Occipital lobe (tissue), 2 donors: ENCODE results near the gene WFIKKN1. TPM values are rescaled to one million over a fixed set of nuclear protein-coding genes. Genes with fewer than 3 reads are reported as not detected.
"Not testable (repeated sequence)": the region's sequence is repeated elsewhere in the genome, so short reads cannot be mapped to it uniquely, and the experiment has no call there.

Experiments used
- DNase-seq: peaks from one replicate; lab custom pipeline; 2025; lab: John Stamatoyannopoulos, UW
- total RNA-seq: library from RNA; depleted of rRNA; stranded (reverse); fragments of >200 nt; gene quantifications from one replicate; pipeline ENCODE4 v1.2.3, GENCODE V29; 2014

WFIKKN1 gene
- total RNA-seq, 1 donor from 2014 or later, result 0.47 TPM

- no peak for DNase-seq
Observed at GRCh38 chr16:593807-594206, 37.0 kb upstream of the WFIKKN1 start.

DNA sequence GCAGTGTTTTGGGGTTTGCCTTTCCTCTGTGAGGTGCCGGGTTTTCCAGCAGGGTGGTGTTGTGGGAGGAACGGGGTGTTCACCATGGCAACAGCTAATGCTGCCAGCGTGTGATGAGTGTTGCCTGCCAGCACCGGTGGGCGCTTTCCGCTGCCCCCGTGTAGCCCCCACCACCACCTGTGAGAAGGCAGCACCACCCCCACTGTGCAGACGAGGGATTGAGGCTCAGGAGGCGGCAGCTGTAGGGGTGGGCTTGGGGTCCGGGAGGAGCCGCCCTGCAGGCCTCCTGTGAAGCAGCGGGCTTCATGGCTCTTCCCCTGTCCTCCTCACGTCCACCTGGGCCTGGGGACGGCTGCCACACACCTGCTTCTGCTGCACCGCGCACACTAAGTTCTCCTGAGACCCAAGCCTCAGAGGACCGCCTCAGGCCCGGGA is 35.7 kb upstream of the WFIKKN1 start:
- DNase-seq, result no peak

GRCh38 chr16:595942-596735 is 34.6 kb upstream of the WFIKKN1 start:
- peak; percentile 73 for DNase-seq

GRCh38 chr16:596736-597060 is 34.1 kb upstream of the WFIKKN1 start:
- DNase-seq, result no peak

- DNase-seq, result not testable (repeated sequence)
Observed at GRCh38 chr16:597655-598054, 33.1 kb upstream of the WFIKKN1 start.

DNA sequence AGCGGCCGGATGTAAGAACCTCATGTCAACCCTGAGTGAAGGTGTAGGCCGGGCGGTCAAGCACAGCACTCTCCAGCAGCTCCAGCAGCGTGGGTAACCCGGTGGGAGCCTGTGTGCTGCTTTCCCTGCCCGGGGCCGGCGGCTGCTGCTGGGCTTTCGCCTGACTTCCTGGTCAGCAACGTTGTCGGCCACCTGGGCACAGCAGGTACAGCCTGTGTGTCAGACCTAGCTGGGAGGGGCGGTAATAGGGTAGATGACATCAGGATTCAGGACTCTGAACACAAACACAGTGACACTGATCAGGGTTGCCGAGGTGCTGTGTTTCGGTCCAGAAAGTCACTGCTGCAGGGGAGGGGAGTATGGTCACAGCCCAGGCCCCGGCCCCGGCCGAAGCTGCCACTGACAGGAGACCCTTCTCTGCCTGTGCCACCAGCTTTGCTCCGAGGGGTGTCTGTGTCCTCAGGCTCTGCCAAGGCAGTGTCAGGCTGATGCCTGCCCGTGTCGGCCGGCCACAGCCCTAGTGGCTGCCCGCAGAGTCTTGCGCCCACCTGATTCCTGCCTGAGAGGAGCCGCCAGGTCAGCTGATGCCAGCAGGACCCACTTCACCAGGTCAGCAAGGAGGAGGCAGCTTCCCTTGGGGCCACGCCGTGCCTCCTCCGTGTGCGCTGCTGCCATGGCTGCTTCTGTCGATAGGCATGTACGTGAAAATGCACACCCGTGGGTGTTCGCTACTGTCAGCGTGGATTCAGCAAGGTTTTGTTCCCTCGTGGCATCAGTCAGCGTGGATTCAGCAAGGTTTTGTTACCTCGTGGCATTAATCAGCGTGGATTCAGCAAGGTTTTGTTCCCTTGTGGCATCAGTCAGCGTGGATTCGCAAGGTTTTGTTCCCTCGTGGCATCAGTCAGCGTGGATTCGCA is 31.7 kb upstream of the WFIKKN1 start:
- DNase-seq, result no peak

DNA sequence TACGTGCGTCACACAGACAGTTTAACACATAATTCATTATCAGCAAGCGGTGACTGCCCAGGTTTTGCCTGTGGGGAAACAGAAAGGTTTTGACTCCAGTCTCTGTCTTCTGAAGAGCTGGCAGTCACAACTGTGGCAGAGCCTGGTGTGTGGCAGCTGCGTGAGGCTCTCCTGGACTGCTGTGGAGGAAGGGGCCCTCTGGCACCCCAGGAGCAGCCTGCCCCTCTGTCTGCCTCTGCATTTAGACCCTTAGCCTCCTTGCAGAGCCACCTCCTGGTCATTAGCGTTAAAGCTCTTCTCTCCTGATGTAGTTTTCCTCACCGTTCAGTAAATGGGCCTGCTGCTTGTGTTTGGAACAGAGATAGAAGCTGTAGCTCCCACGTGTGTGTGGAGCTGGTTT is 30.0 kb upstream of the WFIKKN1 start:
- no peak for DNase-seq

GRCh38 chr16:603933-604332 is 26.9 kb upstream of the WFIKKN1 start:
- DNase-seq, result no peak

GRCh38 chr16:606656-607307 is 24.0 kb upstream of the WFIKKN1 start:
- no peak for DNase-seq

DNA sequence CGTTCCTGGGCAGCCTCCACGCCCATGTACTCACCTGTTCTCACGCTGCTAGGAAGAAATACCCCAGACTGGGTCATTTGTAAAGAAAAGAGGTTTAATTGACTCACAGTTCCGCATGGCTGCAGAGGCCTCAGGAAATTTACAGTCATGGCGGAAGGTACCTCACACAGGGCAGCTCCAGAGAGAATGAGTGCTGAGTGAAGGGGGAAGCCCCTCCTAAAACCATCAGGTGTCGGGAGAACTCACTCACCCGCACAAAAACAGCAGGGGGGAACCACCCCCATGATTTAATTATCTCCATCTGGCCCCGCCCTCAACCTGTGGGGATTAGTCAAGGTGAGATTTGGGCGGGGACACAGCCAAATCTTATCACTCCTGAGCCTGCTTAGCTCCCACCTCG is 22.8 kb upstream of the WFIKKN1 start:
- no peak for DNase-seq

DNA sequence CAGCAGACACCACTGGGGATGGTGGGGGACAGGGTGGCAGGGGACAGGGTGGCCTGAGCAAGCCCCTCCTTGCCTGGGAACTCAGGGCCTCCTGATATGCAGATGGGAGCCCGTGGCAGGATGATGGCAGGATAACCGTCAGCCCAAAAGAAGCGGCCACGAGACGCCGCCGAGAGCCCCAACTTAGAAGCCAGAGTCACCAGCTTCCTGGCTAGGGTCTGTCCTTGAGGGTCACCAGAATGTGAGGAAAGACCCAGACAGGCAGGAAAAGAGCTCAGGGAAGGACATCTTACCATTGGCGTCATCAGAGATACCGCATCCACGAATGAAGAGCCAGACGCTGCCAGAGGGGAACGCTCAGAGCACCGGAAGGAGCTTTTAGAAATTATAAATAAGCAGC is 21.5 kb upstream of the WFIKKN1 start:
- no peak for DNase-seq

GRCh38 chr16:609984-610383 is 20.8 kb upstream of the WFIKKN1 start:
- no peak for DNase-seq

DNA sequence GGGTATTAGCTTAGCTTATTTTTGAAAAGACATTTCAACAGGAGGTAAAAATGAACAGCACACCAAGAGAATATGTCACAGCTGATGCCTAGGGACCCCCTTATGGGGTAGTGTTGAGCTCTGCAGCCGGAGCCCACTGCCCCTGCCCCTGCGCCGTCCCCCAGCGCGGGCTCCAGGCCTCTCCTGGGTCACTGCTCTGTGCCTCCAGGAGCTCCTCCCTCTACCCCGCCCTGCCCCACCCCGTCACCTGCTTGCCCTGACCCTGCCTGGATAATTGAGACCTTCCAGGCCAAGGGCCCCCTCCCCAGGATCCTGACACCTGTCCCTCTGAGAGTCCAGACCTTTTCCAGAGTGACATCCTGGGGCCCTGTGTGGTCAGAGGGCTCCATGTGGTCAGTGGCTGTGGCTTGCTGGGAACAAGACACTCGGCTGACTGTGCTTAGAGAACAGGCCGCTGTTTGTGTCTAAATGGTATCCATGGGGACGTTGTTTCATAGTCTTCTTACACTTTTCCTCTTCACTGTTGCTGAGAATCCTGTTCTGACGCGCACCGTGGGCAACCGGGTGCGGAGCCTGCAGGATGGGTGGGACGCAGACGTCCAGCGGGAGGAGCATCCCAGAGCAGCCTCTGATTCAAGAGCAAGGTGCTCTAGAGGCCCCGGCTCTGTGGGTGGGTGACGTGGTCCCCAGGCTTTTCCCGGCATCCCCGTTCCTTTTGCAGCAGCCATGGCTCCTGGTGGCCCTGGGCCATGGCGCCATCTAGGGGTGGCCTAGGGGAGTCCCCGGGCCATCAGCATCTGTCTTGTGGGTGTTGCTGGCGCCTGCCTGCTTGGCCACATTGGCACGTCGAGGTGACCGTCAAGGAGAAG is 20.0 kb upstream of the WFIKKN1 start:
- no peak for DNase-seq

DNA sequence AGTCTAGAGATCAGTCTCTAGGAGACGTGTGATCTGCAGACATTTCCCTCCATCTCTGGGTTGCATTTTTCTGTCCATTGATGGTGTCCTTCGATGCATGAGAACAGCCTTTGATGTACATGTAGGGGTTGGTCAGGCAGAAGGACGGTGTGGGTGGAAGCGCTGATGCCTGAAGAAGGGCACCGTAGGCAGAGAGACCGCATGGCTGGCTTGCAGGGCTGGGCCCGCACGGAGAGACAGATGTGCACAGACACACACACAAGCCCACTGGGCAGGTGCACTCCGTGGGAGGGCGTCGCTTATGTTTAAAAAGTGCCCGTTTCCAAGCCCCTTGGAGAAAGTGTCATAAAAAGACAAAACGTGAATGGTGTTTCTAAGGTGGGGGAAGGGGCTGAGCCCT is 15.7 kb upstream of the WFIKKN1 start:
- no peak for DNase-seq

GRCh38 chr16:616733-617586 is 13.8 kb upstream of the WFIKKN1 start:
- no peak for DNase-seq

- DNase-seq, result no peak
Observed at GRCh38 chr16:617855-618254, 12.9 kb upstream of the WFIKKN1 start.

GRCh38 chr16:619476-620100 is 11.2 kb upstream of the WFIKKN1 start:
- DNase-seq, result no peak

GRCh38 chr16:620700-621525 is 9.9 kb upstream of the WFIKKN1 start:
- DNase-seq, result no peak
